Activated CD8-positive, alpha-beta memory T cell treated with anti-CD3 and anti-CD28 coated beads for 1 hour (primary cell): ENCODE measurements around the gene TNFSF12.
A peak's percentile ranks its signal among the peaks of the same experiment; 100 is the strongest.
"Not testable (repeated sequence)": the region's sequence is repeated elsewhere in the genome, so short reads cannot be mapped to it uniquely, and the experiment has no call there.

Experiments
- DNase-seq, 2 donors: peaks; one replicate each; pipeline ENCODE4 v3.0.0-alpha.2; 2020; ENCODE audit warnings: low read depth in 1 of 2; ENCODE audit errors: extremely low read depth in 1 of 2

The TNFSF12 gene

GRCh38 chr17:7583253-7584109 lies 34.6 kb downstream of the TNFSF12 start, which contains the start of gene MPDU1:
TSS of gene MPDU1 (plus strand) at chr17:7583852. CDS start at chr17:7583863, 11 bp downstream.
- DNase-seq: peak; percentile 89 to 90

GRCh38 chr17:7586673-7587419 lies 38.0 kb downstream of the TNFSF12 start:
- no peak for DNase-seq

- DNase-seq: no peak
Measured at GRCh38 chr17:7587420-7588151, 38.7 kb downstream of the TNFSF12 start.

GRCh38 chr17:7588553-7589203 lies 39.8 kb downstream of the TNFSF12 start:
- no peak for DNase-seq

GRCh38 chr17:7589204-7589868 lies 40.5 kb downstream of the TNFSF12 start:
- DNase-seq: peak in 1 of 2 donors; percentile 39

GRCh38 chr17:7589891-7590691 lies 41.2 kb downstream of the TNFSF12 start, which contains the start of gene SOX15:
TSS of gene SOX15 (minus strand) at chr17:7590094. CDS start at chr17:7589676, 418 bp downstream.
- DNase-seq: no peak

GRCh38 chr17:7590743-7591142 lies 41.9 kb downstream of the TNFSF12 start:
- no peak for DNase-seq

GRCh38 chr17:7591596-7591995 lies 42.7 kb downstream of the TNFSF12 start:
- DNase-seq: no peak

GRCh38 chr17:7592422-7593021 lies 43.7 kb downstream of the TNFSF12 start:
- DNase-seq: no peak

GRCh38 chr17:7593296-7593695 lies 44.4 kb downstream of the TNFSF12 start:
- DNase-seq: no peak

GRCh38 chr17:7597561-7597960 lies 48.7 kb downstream of the TNFSF12 start:
- DNase-seq: not testable (repeated sequence)

- no peak for DNase-seq
Measured at GRCh38 chr17:7606280-7606679, 57.4 kb downstream of the TNFSF12 start.
